ENCODE results near the gene SRSF12.

- no peak for TF ChIP-seq POLR2A (IDR thresholded peaks at IDR 0.05)
- TF ChIP-seq, protein P1, sequence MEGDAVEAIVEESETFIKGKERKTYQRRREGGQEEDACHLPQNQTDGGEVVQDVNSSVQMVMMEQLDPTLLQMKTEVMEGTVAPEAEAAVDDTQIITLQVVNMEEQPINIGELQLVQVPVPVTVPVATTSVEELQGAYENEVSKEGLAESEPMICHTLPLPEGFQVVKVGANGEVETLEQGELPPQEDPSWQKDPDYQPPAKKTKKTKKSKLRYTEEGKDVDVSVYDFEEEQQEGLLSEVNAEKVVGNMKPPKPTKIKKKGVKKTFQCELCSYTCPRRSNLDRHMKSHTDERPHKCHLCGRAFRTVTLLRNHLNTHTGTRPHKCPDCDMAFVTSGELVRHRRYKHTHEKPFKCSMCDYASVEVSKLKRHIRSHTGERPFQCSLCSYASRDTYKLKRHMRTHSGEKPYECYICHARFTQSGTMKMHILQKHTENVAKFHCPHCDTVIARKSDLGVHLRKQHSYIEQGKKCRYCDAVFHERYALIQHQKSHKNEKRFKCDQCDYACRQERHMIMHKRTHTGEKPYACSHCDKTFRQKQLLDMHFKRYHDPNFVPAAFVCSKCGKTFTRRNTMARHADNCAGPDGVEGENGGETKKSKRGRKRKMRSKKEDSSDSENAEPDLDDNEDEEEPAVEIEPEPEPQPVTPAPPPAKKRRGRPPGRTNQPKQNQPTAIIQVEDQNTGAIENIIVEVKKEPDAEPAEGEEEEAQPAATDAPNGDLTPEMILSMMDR (IDR thresholded peaks at IDR 0.05): no peak
Measured at GRCh38 chr6:89073840-89074239, 44.0 kb downstream of the SRSF12 start.

Data from lower leg skin (tissue), 3 donors.